DOHH2 (cell line): Measurements from ENCODE around the gene WDR6.

Experiments
- H3F3A ChIP-seq: fragments of 200-600 bp; sonication (generic), shearing (Covaris generic); 2 replicates; pipeline ENCODE4 v1.6.0; 2016; ENCODE audit warnings: antibody characterized with exemption, mild to moderate bottlenecking; ENCODE audit not compliant: control insufficient read depth, insufficient read depth
- H3K27ac ChIP-seq: fragments of 200-600 bp; sonication (generic); 2 replicates; pipeline ENCODE4 v1.5.1; 2014; ENCODE audit warnings: low read depth, mild to moderate bottlenecking, low read length, moderate library complexity
- H3K27me3 ChIP-seq: fragments of 200-600 bp; sonication (generic); 2 replicates; pipeline ENCODE4 v1.6.1; 2014; ENCODE audit warnings: mild to moderate bottlenecking, low read length, mixed read lengths; ENCODE audit not compliant: control insufficient read depth
- H3K36me3 ChIP-seq: fragments of 200-600 bp; sonication (generic); 2 replicates; pipeline ENCODE4 v1.6.1; 2014; ENCODE audit warnings: mild to moderate bottlenecking, low read length, moderate library complexity, mixed read lengths; ENCODE audit not compliant: control insufficient read depth
- H3K4me1 ChIP-seq: fragments of 200-600 bp; sonication (generic); 2 replicates; pipeline ENCODE4 v1.6.1; 2014; ENCODE audit warnings: mild to moderate bottlenecking, low read length, mixed read lengths; ENCODE audit not compliant: control insufficient read depth
- H3K4me2 ChIP-seq: fragments of 200-600 bp; sonication (generic); 2 replicates; pipeline ENCODE4 v1.6.0; 2014; ENCODE audit warnings: mild to moderate bottlenecking, low read length, moderate library complexity
- H3K4me3 ChIP-seq: fragments of 200-600 bp; sonication (generic); 2 replicates; pipeline ENCODE4 v1.5.1; 2014; ENCODE audit warnings: mild to moderate bottlenecking, low read length, mixed read lengths
- H3K79me2 ChIP-seq: fragments of 200-600 bp; sonication (generic); 2 replicates; pipeline ENCODE4 v1.6.1; 2014; ENCODE audit warnings: mild to moderate bottlenecking, low read length, mixed read lengths; ENCODE audit not compliant: control insufficient read depth
- H3K9me2 ChIP-seq: fragments of 200-600 bp; sonication (generic); replicated peaks from 2 replicates; pipeline ENCODE4 v1.6.1; 2014; ENCODE audit warnings: mild to moderate bottlenecking, low read length, mixed read lengths; ENCODE audit not compliant: control insufficient read depth
- H3K9me3 ChIP-seq: fragments of 200-600 bp; sonication (generic); 2 replicates; pipeline ENCODE4 v1.6.1; 2014; ENCODE audit warnings: antibody characterized with exemption, low read length, mixed read lengths; ENCODE audit not compliant: control insufficient read depth, insufficient read depth
- H4K20me1 ChIP-seq: fragments of 200-600 bp; sonication (generic); 2 replicates; pipeline ENCODE4 v1.6.0; 2014; ENCODE audit warnings: low read depth, mild to moderate bottlenecking, antibody characterized with exemption, low read length, moderate library complexity; ENCODE audit not compliant: control insufficient read depth, insufficient read depth
- EZH2phosphoT487 ChIP-seq: fragments of 200-600 bp; sonication (generic); IDR thresholded peaks from 2 replicates; pipeline ENCODE4 v1.6.1; 2017; ENCODE audit warnings: borderline replicate concordance, mild to moderate bottlenecking, antibody characterized with exemption, low read length, moderate library complexity, mixed read lengths
- TF ChIP-seq, protein P1 (sequence below): fragments of 200-600 bp; sonication (generic); IDR thresholded peaks from one replicate; pipeline ENCODE4 v1.5.1; 2014; ENCODE audit warnings: antibody characterized with exemption, mild to moderate bottlenecking, low read depth, low read length; ENCODE audit not compliant: poor library complexity, severe bottlenecking

Gene WDR6

DNA sequence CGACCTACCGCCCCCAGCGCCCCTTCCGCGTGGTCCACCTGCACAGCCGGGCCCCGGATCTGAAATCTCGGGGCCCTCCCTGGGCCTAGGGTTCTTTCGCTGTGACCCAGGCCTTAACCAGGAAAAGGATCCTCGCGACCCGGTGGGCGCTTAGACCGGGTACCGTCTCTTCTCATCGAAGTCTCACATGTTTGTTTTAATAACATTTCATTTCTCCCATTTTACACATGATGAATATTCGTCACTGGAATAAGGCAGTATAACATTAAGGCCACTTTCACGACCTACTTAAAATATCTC, 11.5 kb downstream of the WDR6 start:
- peaks cover 43% of the 10 kb centered on the region for H3K79me2 ChIP-seq
- TF ChIP-seq EZH2phosphoT487: no peak
- TF ChIP-seq, protein P1, sequence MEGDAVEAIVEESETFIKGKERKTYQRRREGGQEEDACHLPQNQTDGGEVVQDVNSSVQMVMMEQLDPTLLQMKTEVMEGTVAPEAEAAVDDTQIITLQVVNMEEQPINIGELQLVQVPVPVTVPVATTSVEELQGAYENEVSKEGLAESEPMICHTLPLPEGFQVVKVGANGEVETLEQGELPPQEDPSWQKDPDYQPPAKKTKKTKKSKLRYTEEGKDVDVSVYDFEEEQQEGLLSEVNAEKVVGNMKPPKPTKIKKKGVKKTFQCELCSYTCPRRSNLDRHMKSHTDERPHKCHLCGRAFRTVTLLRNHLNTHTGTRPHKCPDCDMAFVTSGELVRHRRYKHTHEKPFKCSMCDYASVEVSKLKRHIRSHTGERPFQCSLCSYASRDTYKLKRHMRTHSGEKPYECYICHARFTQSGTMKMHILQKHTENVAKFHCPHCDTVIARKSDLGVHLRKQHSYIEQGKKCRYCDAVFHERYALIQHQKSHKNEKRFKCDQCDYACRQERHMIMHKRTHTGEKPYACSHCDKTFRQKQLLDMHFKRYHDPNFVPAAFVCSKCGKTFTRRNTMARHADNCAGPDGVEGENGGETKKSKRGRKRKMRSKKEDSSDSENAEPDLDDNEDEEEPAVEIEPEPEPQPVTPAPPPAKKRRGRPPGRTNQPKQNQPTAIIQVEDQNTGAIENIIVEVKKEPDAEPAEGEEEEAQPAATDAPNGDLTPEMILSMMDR: no peak
- peak overlapping the region; percentile 94 for H3K4me2 ChIP-seq
- H3K4me1 ChIP-seq: peaks cover 33% of the 10 kb centered on the region
- H3K4me3 ChIP-seq: peak overlapping the region; percentile 92
- H3K9me3 ChIP-seq: no peaks in the 10 kb centered on the region
- peak overlapping the region; percentile 92 for H3K27ac ChIP-seq
- H3K36me3 ChIP-seq: peaks cover 65% of the 10 kb centered on the region
- peaks cover 2% of the 10 kb centered on the region; the same call in 1 of the 2 replicates for H4K20me1 ChIP-seq
- peaks cover 21% of the 10 kb centered on the region for H3F3A ChIP-seq
- no peaks in the 10 kb centered on the region for H3K27me3 ChIP-seq
- no peaks in the 10 kb centered on the region for H3K9me2 ChIP-seq

DNA sequence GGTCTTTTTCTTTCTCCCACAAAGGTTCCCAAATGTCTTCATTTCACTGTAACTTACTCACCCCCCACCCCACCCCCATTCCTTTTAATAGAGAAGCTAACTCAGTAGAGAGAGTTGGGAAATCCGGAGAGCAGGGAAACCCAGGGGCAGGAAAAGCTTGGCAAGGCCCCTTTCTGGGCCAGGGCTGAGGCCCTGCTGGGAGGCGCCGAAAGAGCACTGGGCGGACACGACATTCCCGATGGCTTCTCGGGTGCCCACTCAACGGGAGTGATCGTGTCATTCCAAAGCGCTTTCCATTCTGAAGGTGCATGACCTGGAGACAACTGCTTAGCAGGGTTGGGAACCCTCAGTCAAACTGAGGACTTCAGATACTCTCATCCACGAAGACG, 12.7 kb downstream of the WDR6 start:
- Histone ChIP-seq H3K36me3 (peaks cover 65% of the 10 kb centered on the region), H3K9me2 (no peaks in the 10 kb centered on the region), H3K79me2 (peaks cover 53% of the 10 kb centered on the region), H4K20me1 (no peaks in the 10 kb centered on the region), H3K4me3 (peak overlapping the region; percentile 92), H3K4me1 (peaks cover 44% of the 10 kb centered on the region), H3K27me3 (no peaks in the 10 kb centered on the region), H3K4me2 (peak overlapping the region; percentile 94), H3K27ac (peak overlapping the region; percentile 92), H3F3A (peaks cover 27% of the 10 kb centered on the region), H3K9me3 (no peaks in the 10 kb centered on the region)
- TF ChIP-seq EZH2phosphoT487: no peak
- TF ChIP-seq, protein P1: no peak

DNA sequence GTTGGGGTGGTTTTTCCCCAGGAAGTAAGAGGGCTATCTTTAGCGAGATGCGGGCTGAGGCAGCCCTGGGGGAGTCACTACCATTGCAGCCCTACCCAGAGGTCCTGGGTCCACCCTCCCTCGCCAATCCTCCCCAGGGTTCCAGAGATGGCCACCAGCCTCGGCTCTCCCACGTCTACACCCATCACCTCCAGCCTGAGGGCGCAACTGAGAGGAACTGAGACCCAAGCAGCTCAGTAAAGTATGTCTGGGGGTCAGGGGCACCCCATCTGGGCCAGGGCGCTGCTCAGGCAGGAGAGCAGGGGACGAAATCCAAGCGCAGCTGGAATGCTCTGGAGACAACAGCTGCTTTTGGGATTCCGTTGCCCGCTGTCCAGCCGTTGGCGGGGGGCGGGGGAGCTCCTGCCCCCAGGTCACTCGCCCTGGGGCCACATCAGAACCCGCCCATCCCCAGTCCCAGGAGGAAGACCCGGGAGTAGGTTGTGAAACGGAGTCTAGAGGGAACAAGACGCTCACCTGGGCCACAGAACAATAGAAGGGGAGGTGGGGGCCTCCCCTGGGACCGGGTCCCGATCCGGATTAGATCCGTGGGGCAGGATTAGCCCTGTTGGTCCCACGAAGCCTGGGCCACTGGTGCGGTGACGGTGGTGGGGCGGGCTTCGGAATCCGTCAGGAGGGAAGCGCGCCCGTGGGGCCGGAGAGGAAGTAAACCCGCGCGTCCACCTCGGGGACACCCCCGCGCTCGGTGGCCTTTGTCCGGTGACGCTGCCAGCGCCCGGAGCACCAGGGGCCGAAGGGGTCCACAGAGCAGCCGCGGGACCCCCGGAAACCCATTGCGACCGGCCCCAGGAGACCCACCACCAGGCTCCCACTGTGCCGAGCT, 13.4 kb downstream of the WDR6 start:
- Histone ChIP-seq H3K9me2 (no peaks in the 10 kb centered on the region), H3K9me3 (no peaks in the 10 kb centered on the region), H3F3A (peaks cover 28% of the 10 kb centered on the region), H3K4me3 (peak overlapping the region; percentile 92), H3K36me3 (peaks cover 65% of the 10 kb centered on the region), H3K79me2 (peaks cover 59% of the 10 kb centered on the region), H3K4me1 (peaks cover 50% of the 10 kb centered on the region), H3K27ac (peak overlapping the region; percentile 92), H3K4me2 (peak overlapping the region; percentile 94), H3K27me3 (no peaks in the 10 kb centered on the region), H4K20me1 (no peaks in the 10 kb centered on the region)
- TF ChIP-seq EZH2phosphoT487: no peak
- TF ChIP-seq, protein P1: peak; percentile 13
